AG04450 (cell line): ENCODE results near the gene CTLA4. TPM values are rescaled to one million over a fixed set of nuclear protein-coding genes. Genes with fewer than 3 reads are reported as not detected.
A peak's percentile ranks its signal among the peaks of the same experiment; 100 is the strongest.

Experiments
- CTCF ChIA-PET: fragments of 300-600, 350-600 bp; formaldehyde crosslinking; extraction: SDS; loops from one replicate; lab custom pipeline; 2022; ENCODE audit warnings: antibody characterized with exemption, inconsistent platforms; lab: Charles Lee
- POLR2A ChIA-PET: fragments of 350-600 bp; formaldehyde crosslinking; extraction: SDS; loops from one replicate; lab custom pipeline; 2021; ENCODE audit warnings: antibody characterized with exemption, inconsistent platforms; lab: Yijun Ruan, JAX
- DNase-seq: peaks from one replicate; pipeline ENCODE4 v3.0.0-alpha.2; 2011; ENCODE audit warnings: low read depth, low spot score
- H3K27ac ChIP-seq: one replicate; pipeline ENCODE4 v1.5.1; 2012; ENCODE audit warnings: low read depth, low read length, control low read depth
- H3K27me3 ChIP-seq: one replicate; pipeline ENCODE4 v1.6.0; 2012; ENCODE audit warnings: low read length; ENCODE audit not compliant: control insufficient read depth, insufficient read depth
- H3K4me3 ChIP-seq: 2 replicates; pipeline ENCODE4 v1.5.1; 2011; ENCODE audit warnings: mild to moderate bottlenecking, low read depth, low read length, control low read depth
- H3K9me3 ChIP-seq: 2 replicates; pipeline ENCODE4 v1.5.1; 2012; ENCODE audit warnings: low read length; ENCODE audit not compliant: control insufficient read depth, insufficient read depth
- polyA plus RNA-seq: library from polyadenylated mRNA; depleted of rRNA; stranded (reverse); fragments of >200 nt; gene quantifications from 2 replicates; pipeline ENCODE4 v1.2.3, GENCODE V29; 2011
- TF ChIP-seq, protein P1 (sequence below): IDR thresholded peaks from 2 replicates; pipeline ENCODE4 v1.5.1; 2011; ENCODE audit warnings: low read depth, low read length, control low read depth, inconsistent platforms

The CTLA4 gene
- polyA plus RNA-seq, 1 experiment = not detected

DNA sequence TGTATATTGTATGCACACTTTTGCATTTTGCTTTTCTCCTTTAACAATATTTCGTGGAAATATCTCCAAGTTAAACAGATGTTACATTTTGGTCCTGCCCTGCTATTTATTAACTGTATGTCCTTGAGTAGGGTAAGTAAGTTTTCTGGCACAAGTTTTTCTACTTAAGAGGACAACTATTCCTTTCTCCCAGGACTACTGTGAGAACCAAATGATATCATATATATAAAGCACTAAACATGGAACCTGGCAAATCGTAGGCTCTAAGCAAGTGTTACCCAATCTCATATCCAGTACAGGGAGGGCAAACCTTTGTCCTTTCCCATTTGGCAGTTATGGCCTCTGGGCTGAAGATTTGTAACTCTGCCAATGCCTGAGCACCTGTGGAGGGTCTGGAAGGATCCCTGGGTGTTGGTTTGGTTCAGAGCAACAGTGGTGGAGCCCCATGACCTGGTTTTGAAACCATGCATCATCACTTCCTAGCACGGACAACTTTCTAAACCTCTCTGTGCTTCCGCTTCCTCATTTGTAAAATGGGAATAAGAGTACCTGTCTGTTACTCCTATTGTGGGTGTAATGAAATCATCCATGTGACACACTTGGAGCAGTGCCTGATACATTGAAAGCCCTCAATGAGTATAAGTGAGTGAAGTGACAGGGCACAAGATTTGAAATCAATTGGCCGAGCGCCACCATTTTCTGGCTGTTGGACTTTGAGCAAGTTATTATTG is 40.7 kb downstream of the CTLA4 start:
- POLR2A ChIA-PET = no interaction called here
- CTCF ChIA-PET = no interaction called here
- H3K27ac ChIP-seq = no peak overlapping the region

DNA sequence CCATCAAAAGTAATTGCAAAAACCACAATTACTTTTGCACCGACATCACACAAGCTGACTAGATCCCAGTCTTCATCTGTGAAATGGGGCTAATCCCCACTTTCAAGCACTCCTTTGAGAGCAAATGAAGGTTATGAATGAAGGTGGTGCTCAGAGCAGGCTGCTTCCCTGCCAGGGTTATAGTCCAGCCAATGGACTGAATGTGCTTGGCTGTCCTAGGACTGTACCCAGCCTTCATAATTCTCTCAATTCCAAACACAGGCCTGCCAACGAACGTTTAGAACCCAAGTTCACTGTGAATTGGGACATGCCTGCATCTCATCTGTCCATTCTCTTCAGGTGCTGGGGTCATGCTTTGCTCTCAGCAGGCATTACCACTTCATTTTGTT is 41.2 kb downstream of the CTLA4 start:
- no peak overlapping the region; the same call in 1 of the 2 replicates for H3K4me3 ChIP-seq
- TF ChIP-seq, protein P1, sequence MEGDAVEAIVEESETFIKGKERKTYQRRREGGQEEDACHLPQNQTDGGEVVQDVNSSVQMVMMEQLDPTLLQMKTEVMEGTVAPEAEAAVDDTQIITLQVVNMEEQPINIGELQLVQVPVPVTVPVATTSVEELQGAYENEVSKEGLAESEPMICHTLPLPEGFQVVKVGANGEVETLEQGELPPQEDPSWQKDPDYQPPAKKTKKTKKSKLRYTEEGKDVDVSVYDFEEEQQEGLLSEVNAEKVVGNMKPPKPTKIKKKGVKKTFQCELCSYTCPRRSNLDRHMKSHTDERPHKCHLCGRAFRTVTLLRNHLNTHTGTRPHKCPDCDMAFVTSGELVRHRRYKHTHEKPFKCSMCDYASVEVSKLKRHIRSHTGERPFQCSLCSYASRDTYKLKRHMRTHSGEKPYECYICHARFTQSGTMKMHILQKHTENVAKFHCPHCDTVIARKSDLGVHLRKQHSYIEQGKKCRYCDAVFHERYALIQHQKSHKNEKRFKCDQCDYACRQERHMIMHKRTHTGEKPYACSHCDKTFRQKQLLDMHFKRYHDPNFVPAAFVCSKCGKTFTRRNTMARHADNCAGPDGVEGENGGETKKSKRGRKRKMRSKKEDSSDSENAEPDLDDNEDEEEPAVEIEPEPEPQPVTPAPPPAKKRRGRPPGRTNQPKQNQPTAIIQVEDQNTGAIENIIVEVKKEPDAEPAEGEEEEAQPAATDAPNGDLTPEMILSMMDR = no peak
- DNase-seq = no peak
- no peak overlapping the region for H3K27ac ChIP-seq
- no peaks in the 10 kb centered on the region for H3K27me3 ChIP-seq
- H3K9me3 ChIP-seq = no peaks in the 10 kb centered on the region
- ChIA-PET POLR2A (interaction anchor here (1.0 kb wide), 1 partner anchor 670 kb away, joined by 5 read pairs; the partner anchor contains the start of gene CYP20A1), CTCF (interaction anchor here (0.9 to 2.0 kb wide), 2 partner anchors 93 to 471 kb away, joined by 3 to 17 read pairs; no protein-coding TSS in a partner anchor)

More for the DNA sequence above, 40.7 kb downstream of the CTLA4 start:
- TF ChIP-seq, protein P1 = no peak
- no peaks in the 10 kb centered on the region for H3K9me3 ChIP-seq
- no peak for DNase-seq
- H3K4me3 ChIP-seq = no peak overlapping the region
- H3K27me3 ChIP-seq = no peaks in the 10 kb centered on the region

GRCh38 chr2:203909261-203909967 is 41.8 kb downstream of the CTLA4 start:
- H3K27ac ChIP-seq = peak overlapping the region; percentile 60
- POLR2A ChIA-PET = interaction anchor here (1.0 kb wide), 1 partner anchor 670 kb away, joined by 5 read pairs; the partner anchor contains the start of gene CYP20A1
- no peaks in the 10 kb centered on the region for H3K9me3 ChIP-seq
- H3K27me3 ChIP-seq = no peaks in the 10 kb centered on the region
- TF ChIP-seq, protein P1 = peak; percentile 84
- peak; percentile 65 for DNase-seq
- CTCF ChIA-PET = interaction anchor here (0.7 to 2.0 kb wide), 15 partner anchors 9 to 1320 kb away, joined by 3 to 17 read pairs (median 3); no protein-coding TSS in a partner anchor
- H3K4me3 ChIP-seq = peak overlapping the region; percentile 48

DNA sequence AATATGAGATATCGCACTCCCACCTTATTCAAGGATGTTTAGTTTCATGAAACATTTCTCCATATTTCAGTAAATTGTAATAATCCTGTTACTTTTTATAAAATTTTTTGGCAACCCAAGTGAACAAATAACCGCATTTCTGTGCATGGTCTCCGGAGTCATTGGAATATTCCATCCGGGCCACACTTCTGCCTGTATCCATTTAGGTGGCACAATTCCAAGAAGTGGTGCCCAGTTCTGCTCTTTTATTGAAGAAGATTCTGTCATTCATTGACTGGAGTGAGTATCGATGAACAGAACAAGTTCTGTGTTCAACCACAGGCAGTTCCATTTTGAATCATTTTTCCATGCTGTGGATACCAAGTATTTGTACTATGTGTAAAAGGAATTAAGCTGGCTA is 42.4 kb downstream of the CTLA4 start:
- TF ChIP-seq, protein P1 = no peak
- H3K27me3 ChIP-seq = no peaks in the 10 kb centered on the region
- ChIA-PET POLR2A (interaction anchor here (1.0 kb wide), 1 partner anchor 671 kb away, joined by 5 read pairs; the partner anchor contains the start of gene CYP20A1), CTCF (interaction anchor here (0.6 to 2.0 kb wide), 15 partner anchors 9 to 1321 kb away, joined by 3 to 17 read pairs (median 3); no protein-coding TSS in a partner anchor)
- H3K9me3 ChIP-seq = no peaks in the 10 kb centered on the region
- H3K27ac ChIP-seq = no peak overlapping the region
- no peak overlapping the region for H3K4me3 ChIP-seq
- DNase-seq = no peak
